Measurements from ENCODE around the gene BACH2.

- TF ChIP-seq CTCF (IDR thresholded peaks at IDR 0.05) (no peak), POLR2A (IDR thresholded peaks at IDR 0.05) (no peak)
Measured at GRCh38 chr6:90220273-90220672, 76.4 kb downstream of the BACH2 start.
